Naive thymus-derived CD4-positive, alpha-beta T cell (primary cell): ENCODE data around the gene SDCCAG8. TPM values are rescaled to one million over a fixed set of nuclear protein-coding genes. Genes with fewer than 3 reads are reported as not detected.

Experiments used
- ATAC-seq: fragments of 150-1000 bp; cut with Tn5 transposase; 2 replicates; pipeline ENCODE4 v1.10.0; 2021; ENCODE audit warnings: mild to moderate bottlenecking, moderate library complexity
- CTCF ChIA-PET: fragments of 350-600 bp; sonication (Branson Sonifier 250); formaldehyde crosslinking; loops from one replicate; lab custom pipeline; 2021; ENCODE audit warnings: antibody characterized with exemption; lab: Charles Lee
- POLR2A ChIA-PET: fragments of 350-600 bp; sonication (Branson Sonifier 250); formaldehyde crosslinking; loops from one replicate; lab custom pipeline; 2021; ENCODE audit warnings: antibody characterized with exemption, inconsistent platforms; lab: Charles Lee
- DNase-seq, 9 donors: peaks; one replicate each; pipeline versions ENCODE4 v3.0.0 to v3.0.0-alpha.2; 2020 to 2022; ENCODE audit warnings: mixed read lengths in 1 of 9
- H3K27ac ChIP-seq: one replicate; pipeline ENCODE4 v1.7.0; 2013; ENCODE audit warnings: mild to moderate bottlenecking, low read depth, low read length, moderate library complexity
- H3K27me3 ChIP-seq, 2 donors: one replicate each; pipeline ENCODE4 v1.7.0; 2013; ENCODE audit warnings: low read length in 2 of 2, mild to moderate bottlenecking in 2 of 2, moderate library complexity in 2 of 2; ENCODE audit not compliant: control insufficient read depth in 2 of 2, insufficient read depth in 2 of 2
- H3K36me3 ChIP-seq, 3 experiments: 1 replicate in 2 of 3; 2 replicates in 1 of 3; pipeline ENCODE4 v1.7.0; 2013; ENCODE audit warnings: low read length in 3 of 3, mild to moderate bottlenecking in 3 of 3, moderate library complexity in 1 of 3; ENCODE audit not compliant: insufficient read depth in 3 of 3, control insufficient read depth in 2 of 3
- H3K4me1 ChIP-seq, 2 donors: one replicate each; pipeline ENCODE4 v1.7.0; 2013; ENCODE audit warnings: low read length in 2 of 2, mild to moderate bottlenecking in 2 of 2, moderate library complexity in 1 of 2; ENCODE audit not compliant: control insufficient read depth in 2 of 2, insufficient read depth in 2 of 2
- H3K4me3 ChIP-seq: 2 replicates; pipeline ENCODE4 v1.7.0; 2013; ENCODE audit warnings: mild to moderate bottlenecking, low read length
- H3K9me3 ChIP-seq, 3 experiments: 1 replicate in 2 of 3; 2 replicates in 1 of 3; pipeline ENCODE4 v1.7.0; 2013; ENCODE audit warnings: low read length in 3 of 3; ENCODE audit not compliant: control insufficient read depth in 2 of 3
- H3K27ac Mint-ChIP-seq, 9 donors: one replicate each; pipeline ENCODE4 v1.8.0; 2020 to 2022; ENCODE audit warnings: mixed read lengths in 9 of 9, mild to moderate bottlenecking in 8 of 9, moderate library complexity in 5 of 9, inconsistent platforms in 2 of 9
- H3K27me3 Mint-ChIP-seq, 5 donors: one replicate each; pipeline ENCODE4 v1.8.0; 2021 to 2022; ENCODE audit warnings: mixed read lengths in 5 of 5, mild to moderate bottlenecking in 1 of 5
- H3K36me3 Mint-ChIP-seq, 5 donors: one replicate each; pipeline ENCODE4 v1.8.0; 2020 to 2022; ENCODE audit warnings: mixed read lengths in 5 of 5, mild to moderate bottlenecking in 3 of 5, inconsistent platforms in 1 of 5
- H3K4me1 Mint-ChIP-seq, 7 donors: one replicate each; pipeline ENCODE4 v1.8.0; 2020 to 2022; ENCODE audit warnings: mixed read lengths in 7 of 7, mild to moderate bottlenecking in 3 of 7, inconsistent platforms in 1 of 7
- H3K4me3 Mint-ChIP-seq, 10 donors: one replicate each; pipeline ENCODE4 v1.8.0; 2020 to 2022; ENCODE audit warnings: mild to moderate bottlenecking in 10 of 10, mixed read lengths in 10 of 10, moderate library complexity in 6 of 10, inconsistent platforms in 2 of 10
- H3K9me3 Mint-ChIP-seq, 11 donors: one replicate each; pipeline ENCODE4 v1.8.0; 2020 to 2022; ENCODE audit warnings: mixed read lengths in 11 of 11, mild to moderate bottlenecking in 4 of 11, inconsistent platforms in 1 of 11, moderate library complexity in 1 of 11
- intact Hi-C, 2 donors: fragments of 100-400 bp; cut with micrococcal nuclease; formaldehyde crosslinking; loops; one replicate each; pipeline ENCODE4 v1.15.1; 2023
- polyA plus RNA-seq, 2 donors: library from polyadenylated mRNA; unstranded; fragments of 300-500 nt; fragmentation: Illumina TruSeq; gene quantifications; one replicate each; pipeline ENCODE4 v1.2.3, GENCODE V29; 2021
- total RNA-seq, 6 experiments: library from RNA in 5 of 6; stranded (reverse) in 5 of 6; gene quantifications; 1 replicate in 5 of 6; 2 replicates in 1 of 6; pipeline ENCODE4 v1.2.3 and lab custom pipeline; 2021 to 2026

SDCCAG8 gene
- total and polyA plus RNA-seq, 7 experiments from 2014 or later: 26.0 to 45.2 (median 39.1) TPM

GRCh38 chr1:243281672-243282071, 25.8 kb downstream of the SDCCAG8 start:
- intact Hi-C loops: no loop called here
- H3K4me1 Mint-ChIP-seq: peaks cover 4 to 32% (median 25%) of the 10 kb centered on the region in 7 donors
- H3K9me3 ChIP-seq: no peaks in the 10 kb centered on the region
- DNase-seq: no peak
- H3K36me3 ChIP-seq: peaks cover 0 to 16% (median 4%) of the 10 kb centered on the region in 3 experiments
- H3K27ac ChIP-seq: no peak overlapping the region
- no peaks in the 10 kb centered on the region for H3K27me3 ChIP-seq
- H3K4me3 ChIP-seq: no peak overlapping the region
- no peaks in the 10 kb centered on the region for H3K4me1 ChIP-seq
- CTCF ChIA-PET: interaction anchor here (0.7 kb wide), 1 partner anchor 26 kb away, joined by 4 read pairs; the partner anchor contains the start of gene SDCCAG8
- ATAC-seq: no peak
- H3K27me3 Mint-ChIP-seq: no peaks in the 10 kb centered on the region
- H3K27ac Mint-ChIP-seq: no peak overlapping the region
- H3K36me3 Mint-ChIP-seq: peaks cover 12 to 66% (median 51%) of the 10 kb centered on the region in 5 donors
- no peak overlapping the region for H3K4me3 Mint-ChIP-seq
- H3K9me3 Mint-ChIP-seq: peaks cover 0 to 22% (median 3%) of the 10 kb centered on the region in 11 donors
- POLR2A ChIA-PET: no interaction called here

- Mint-ChIP-seq H3K4me3 (peak overlapping the region in 8 of 10 donors; percentile 30 to 83 (median 56)), H3K36me3 (peaks cover 28 to 66% (median 61%) of the 10 kb centered on the region in 5 donors), H3K9me3 (peaks cover 0 to 22% (median 2%) of the 10 kb centered on the region in 11 donors), H3K27me3 (no peaks in the 10 kb centered on the region), H3K27ac (peak overlapping the region; percentile 20 to 93 (median 68)), H3K4me1 (peaks cover 10 to 48% (median 40%) of the 10 kb centered on the region in 7 donors)
- DNase-seq: peak in 4 of 9 donors; percentile 8 to 27 (median 18)
- ATAC-seq: peak; percentile 55
- Histone ChIP-seq H3K4me3 (no peak overlapping the region), H3K36me3 (peaks cover 0 to 14% (median 6%) of the 10 kb centered on the region in 3 experiments), H3K27ac (no peak overlapping the region), H3K4me1 (peaks cover 0 to 5% of the 10 kb centered on the region in 2 donors), H3K9me3 (no peaks in the 10 kb centered on the region), H3K27me3 (no peaks in the 10 kb centered on the region)
- ChIA-PET POLR2A (interaction anchor here (0.6 to 0.7 kb wide), 3 partner anchors 12 to 1788 kb away, joined by 3 to 4 read pairs (median 3); no protein-coding TSS in a partner anchor), CTCF (interaction anchor here (0.7 kb wide), 1 partner anchor 788 kb away, joined by 4 read pairs; no protein-coding TSS in a partner anchor)
- intact Hi-C loops: loop anchor here (2.0 kb wide), 1 partner anchor 32 kb away; the partner anchor contains the start of gene CEP170 (in 2 of the 2)
Observed at GRCh38 chr1:243286409-243287122, 30.7 kb downstream of the SDCCAG8 start.

GRCh38 chr1:243287123-243287460, 31.3 kb downstream of the SDCCAG8 start:
- Mint-ChIP-seq H3K4me1 (peaks cover 10 to 48% (median 40%) of the 10 kb centered on the region in 7 donors), H3K27ac (peak overlapping the region in 7 of 9 donors; percentile 30 to 79 (median 54)), H3K4me3 (peak overlapping the region in 2 of 10 donors; percentile 49 to 68), H3K36me3 (peaks cover 28 to 66% (median 61%) of the 10 kb centered on the region in 5 donors), H3K9me3 (peaks cover 0 to 21% (median 2%) of the 10 kb centered on the region in 11 donors), H3K27me3 (no peaks in the 10 kb centered on the region)
- POLR2A ChIA-PET: interaction anchor here (0.6 kb wide), 1 partner anchor 1528 kb away, joined by 3 read pairs; no protein-coding TSS in a partner anchor
- DNase-seq: no peak
- H3K27ac ChIP-seq: no peak overlapping the region
- no peak for ATAC-seq
- peaks cover 0 to 14% (median 1%) of the 10 kb centered on the region in 3 experiments for H3K36me3 ChIP-seq
- CTCF ChIA-PET: interaction anchor here (0.7 kb wide), 1 partner anchor 788 kb away, joined by 4 read pairs; no protein-coding TSS in a partner anchor
- H3K4me3 ChIP-seq: no peak overlapping the region
- no peaks in the 10 kb centered on the region for H3K9me3 ChIP-seq
- no peaks in the 10 kb centered on the region for H3K27me3 ChIP-seq
- H3K4me1 ChIP-seq: peaks cover 0 to 5% of the 10 kb centered on the region in 2 donors
- intact Hi-C loops: loop anchor here (2.0 kb wide), 1 partner anchor 32 kb away; the partner anchor contains the start of gene CEP170 (in 2 of the 2)

DNA sequence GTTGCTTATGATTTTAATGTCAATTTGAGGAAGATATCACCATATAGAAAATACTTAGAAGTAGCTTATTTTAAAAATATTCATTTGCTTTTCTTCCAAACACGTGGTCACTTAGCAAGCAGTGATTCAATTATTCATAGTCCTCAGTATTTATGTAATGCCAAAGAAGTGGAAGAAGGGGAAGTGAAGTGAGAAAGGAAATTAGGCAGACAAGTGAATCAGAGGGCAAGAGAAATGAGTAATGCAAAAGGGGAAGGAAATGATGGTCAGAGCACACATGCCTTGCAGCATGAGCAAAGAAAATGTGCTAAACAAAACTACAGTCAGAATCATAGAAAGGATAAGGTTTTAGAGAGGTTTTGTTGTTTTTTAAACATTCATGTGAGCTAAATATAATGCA, 31.8 kb downstream of the SDCCAG8 start:
- intact Hi-C loops: loop anchor here (2.0 kb wide), 1 partner anchor 33 kb away; the partner anchor contains the start of gene CEP170 (in 2 of the 2)
- Mint-ChIP-seq H3K4me3 (peak overlapping the region in 5 of 10 donors; percentile 9 to 55 (median 32)), H3K27me3 (no peaks in the 10 kb centered on the region), H3K4me1 (peaks cover 10 to 48% (median 40%) of the 10 kb centered on the region in 7 donors), H3K36me3 (peaks cover 29 to 66% (median 62%) of the 10 kb centered on the region in 5 donors), H3K27ac (peak overlapping the region in 8 of 9 donors; percentile 2 to 74 (median 36)), H3K9me3 (peaks cover 0 to 22% (median 2%) of the 10 kb centered on the region in 11 donors)
- H3K27ac ChIP-seq: no peak overlapping the region
- DNase-seq (no peak), ATAC-seq (peak; percentile 73)
- H3K9me3 ChIP-seq: peaks cover 0 to 3% (median 0%) of the 10 kb centered on the region in 3 experiments
- peaks cover 0 to 5% of the 10 kb centered on the region in 2 donors for H3K4me1 ChIP-seq
- peaks cover 0 to 14% (median under 1%) of the 10 kb centered on the region in 3 experiments for H3K36me3 ChIP-seq
- H3K27me3 ChIP-seq: no peaks in the 10 kb centered on the region
- POLR2A ChIA-PET: interaction anchor here (0.7 kb wide), 1 partner anchor 817 kb away, joined by 3 read pairs; no protein-coding TSS in a partner anchor
- CTCF ChIA-PET: interaction anchor here (0.6 to 0.9 kb wide), 2 partner anchors 11 to 1012 kb away, joined by 3 to 5 read pairs; no protein-coding TSS in a partner anchor
- no peak overlapping the region for H3K4me3 ChIP-seq

DNA sequence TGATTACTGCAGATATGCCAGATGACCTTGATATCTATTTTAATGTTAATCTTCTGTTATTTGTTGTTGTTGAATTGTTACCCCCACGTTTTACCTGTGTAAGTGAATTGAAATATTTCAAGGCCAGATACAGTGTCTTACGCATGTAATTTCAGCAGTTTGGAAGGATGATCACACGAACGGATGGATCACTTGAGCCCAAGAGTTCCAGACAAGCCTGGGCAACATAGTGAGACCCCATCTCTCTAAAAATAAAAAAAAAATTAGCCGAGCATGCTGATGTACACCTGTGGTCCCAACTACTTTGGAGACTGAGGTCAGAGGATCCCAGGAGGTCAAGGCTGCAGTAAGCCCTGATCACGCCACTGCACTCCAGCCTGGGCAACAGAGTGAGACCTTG, 32.2 kb downstream of the SDCCAG8 start:
- POLR2A ChIA-PET: interaction anchor here (0.7 kb wide), 1 partner anchor 817 kb away, joined by 3 read pairs; no protein-coding TSS in a partner anchor
- intact Hi-C loops: no loop called here

DNA sequence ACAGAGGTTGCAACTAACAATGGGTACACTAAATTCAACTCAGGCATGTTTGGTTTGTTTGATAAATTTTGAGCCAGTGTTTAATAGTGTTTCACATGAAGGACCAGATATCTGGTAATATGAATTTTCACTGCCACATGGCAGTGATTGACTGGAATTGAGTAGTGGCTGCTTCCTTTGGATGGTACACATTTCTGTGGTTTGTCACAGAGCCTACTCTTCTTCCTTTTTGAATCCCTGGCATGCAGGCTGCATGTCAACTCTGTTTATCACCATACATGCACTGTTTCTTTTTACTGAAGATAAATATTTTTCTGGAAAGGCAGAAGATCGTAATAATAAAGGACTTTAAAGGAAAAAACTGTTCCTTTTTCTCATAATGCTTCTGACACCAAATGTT, 35.5 kb downstream of the SDCCAG8 start:
- H3K4me1 Mint-ChIP-seq: peaks cover 13 to 26% (median 20%) of the 10 kb centered on the region in 7 donors
- ATAC-seq (no peak), DNase-seq (no peak)
- H3K27me3 Mint-ChIP-seq: no peaks in the 10 kb centered on the region
- no peaks in the 10 kb centered on the region for H3K27me3 ChIP-seq
- peaks cover 31 to 84% (median 78%) of the 10 kb centered on the region in 5 donors for H3K36me3 Mint-ChIP-seq
- no peak overlapping the region for H3K27ac ChIP-seq
- peaks cover 5 to 36% (median 23%) of the 10 kb centered on the region in 11 donors for H3K9me3 Mint-ChIP-seq
- intact Hi-C loops: no loop called here
- peaks cover 0 to 11% (median 4%) of the 10 kb centered on the region in 3 experiments for H3K9me3 ChIP-seq
- no peak overlapping the region for H3K27ac Mint-ChIP-seq
- H3K4me3 ChIP-seq: no peak overlapping the region
- peaks cover 0 to 12% (median 9%) of the 10 kb centered on the region in 3 experiments for H3K36me3 ChIP-seq
- POLR2A ChIA-PET: no interaction called here
- H3K4me3 Mint-ChIP-seq: no peak overlapping the region
- H3K4me1 ChIP-seq: peaks cover 0 to 5% of the 10 kb centered on the region in 2 donors
- CTCF ChIA-PET: no interaction called here

More for the DNA sequence above, 32.2 kb downstream of the SDCCAG8 start:
- Mint-ChIP-seq H3K36me3 (peaks cover 30 to 66% (median 63%) of the 10 kb centered on the region in 5 donors), H3K4me1 (peaks cover 10 to 48% (median 40%) of the 10 kb centered on the region in 7 donors), H3K27me3 (no peaks in the 10 kb centered on the region), H3K27ac (peak overlapping the region in 8 of 9 donors; percentile 2 to 74 (median 36)), H3K9me3 (peaks cover 0 to 24% (median 6%) of the 10 kb centered on the region in 11 donors), H3K4me3 (peak overlapping the region in 3 of 10 donors; percentile 9 to 55 (median 21))
- DNase-seq: no peak
- Histone ChIP-seq H3K36me3 (peaks cover 0 to 14% (median 5%) of the 10 kb centered on the region in 3 experiments), H3K9me3 (peaks cover 0 to 8% (median 0%) of the 10 kb centered on the region in 3 experiments), H3K27me3 (no peaks in the 10 kb centered on the region), H3K4me1 (peaks cover 0 to 5% of the 10 kb centered on the region in 2 donors), H3K27ac (no peak overlapping the region), H3K4me3 (no peak overlapping the region)
- CTCF ChIA-PET: interaction anchor here (0.6 to 0.9 kb wide), 2 partner anchors 11 to 1011 kb away, joined by 3 to 5 read pairs; no protein-coding TSS in a partner anchor
- no peak for ATAC-seq
